Loucy (cell line): ENCODE measurements around the gene NPIPB12.
"Not testable (repeated sequence)": the region's sequence is repeated elsewhere in the genome, so short reads cannot be mapped to it uniquely, and the experiment has no call there.

Source experiments
- H2AFZ ChIP-seq: fragments of 200-600 bp; sonication (generic); 2 replicates; pipeline ENCODE4 v1.6.0; 2016; ENCODE audit warnings: antibody characterized with exemption, mild to moderate bottlenecking, low read length, moderate library complexity
- H3F3A ChIP-seq: fragments of 200-600 bp; 2 replicates; pipeline ENCODE4 v1.6.0; 2016; ENCODE audit warnings: antibody characterized with exemption, low read depth, mild to moderate bottlenecking
- H3K27me3 ChIP-seq: fragments of 200-600 bp; sonication (generic); 2 replicates; pipeline ENCODE4 v1.6.1; 2014; ENCODE audit warnings: low read length, mild to moderate bottlenecking; ENCODE audit not compliant: insufficient read depth, poor library complexity, severe bottlenecking
- H3K36me3 ChIP-seq: fragments of 200-600 bp; sonication (generic); 2 replicates; pipeline ENCODE4 v1.6.1; 2016; ENCODE audit warnings: low read length; ENCODE audit not compliant: insufficient read depth
- H3K4me1 ChIP-seq: fragments of 200-600 bp; sonication (generic); 2 replicates; pipeline ENCODE4 v1.5.1; 2014; ENCODE audit warnings: low read length, mild to moderate bottlenecking; ENCODE audit not compliant: insufficient read depth, poor library complexity, severe bottlenecking
- H3K4me2 ChIP-seq: fragments of 200-600 bp; sonication (generic); 2 replicates; pipeline ENCODE4 v1.6.0; 2014; ENCODE audit warnings: antibody characterized with exemption, low read length, low read depth, mild to moderate bottlenecking; ENCODE audit not compliant: poor library complexity, severe bottlenecking
- H3K4me3 ChIP-seq: fragments of 200-600 bp; sonication (generic); 2 replicates; pipeline ENCODE4 v1.5.1; 2014; ENCODE audit warnings: low read length, mild to moderate bottlenecking, mixed read lengths; ENCODE audit not compliant: poor library complexity, severe bottlenecking
- H3K79me2 ChIP-seq: fragments of 200-600 bp; sonication (generic); 2 replicates; pipeline ENCODE4 v1.6.1; 2014; ENCODE audit warnings: low read length; ENCODE audit not compliant: insufficient read depth
- H3K9ac ChIP-seq: fragments of 200-600 bp; sonication (generic); 2 replicates; pipeline ENCODE4 v1.6.0; 2014; ENCODE audit warnings: mild to moderate bottlenecking, low read depth, low read length, moderate library complexity; ENCODE audit not compliant: poor library complexity, severe bottlenecking
- H3K9me2 ChIP-seq: fragments of 200-600 bp; sonication (generic); replicated peaks from 2 replicates; pipeline ENCODE4 v1.6.1; 2016; ENCODE audit warnings: low read depth, low read length, mixed read lengths
- H3K9me3 ChIP-seq: fragments of 200-600 bp; sonication (generic); 2 replicates; pipeline ENCODE4 v1.6.1; 2014; ENCODE audit warnings: mild to moderate bottlenecking, antibody characterized with exemption, low read length, low read depth; ENCODE audit not compliant: insufficient read depth
- H4K20me1 ChIP-seq: fragments of 200-600 bp; sonication (generic); 2 replicates; pipeline ENCODE4 v1.6.0; 2014; ENCODE audit warnings: antibody characterized with exemption, low read length, mild to moderate bottlenecking; ENCODE audit not compliant: insufficient read depth, poor library complexity, severe bottlenecking

Gene NPIPB12

DNA sequence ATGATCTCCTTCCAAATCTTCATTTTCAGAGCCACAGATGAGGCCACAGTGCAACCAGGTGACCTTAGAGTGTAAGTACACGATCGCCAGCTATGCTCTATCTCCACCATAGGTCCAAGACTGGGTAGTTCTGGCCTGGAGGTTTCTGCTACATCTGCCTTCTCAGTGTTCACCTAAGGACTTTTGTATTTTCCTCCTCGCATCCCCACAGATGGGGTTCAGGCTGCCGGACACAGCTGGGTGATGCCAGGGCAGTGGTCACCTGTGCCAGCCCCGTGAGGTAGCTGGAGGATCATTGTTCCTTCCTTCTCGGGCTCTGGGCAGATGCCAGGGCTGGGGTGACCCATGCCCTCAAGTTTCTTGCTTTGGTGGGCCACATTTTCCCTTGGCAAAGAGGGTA, at the start of gene NPIPB12:
TSS of gene NPIPB12 (minus strand) at position 101 of the 400 bp plus-strand sequence.
- H3K27me3 ChIP-seq, H3K9ac ChIP-seq, H3K4me2 ChIP-seq, H3K4me1 ChIP-seq, H2AFZ ChIP-seq, H3K9me3 ChIP-seq, H4K20me1 ChIP-seq, H3K36me3 ChIP-seq, H3K4me3 ChIP-seq, H3F3A ChIP-seq, H3K79me2 ChIP-seq, H3K9me2 ChIP-seq: not testable (repeated sequence)

- not testable (repeated sequence) for H3K4me3 ChIP-seq, H3K4me1 ChIP-seq, H3F3A ChIP-seq, H3K27me3 ChIP-seq, H3K4me2 ChIP-seq, H3K9me2 ChIP-seq, H2AFZ ChIP-seq, H3K9ac ChIP-seq, H3K79me2 ChIP-seq, H3K36me3 ChIP-seq, H4K20me1 ChIP-seq, H3K9me3 ChIP-seq
Measured at GRCh38 chr16:29521520-29521919, 15.3 kb upstream of the NPIPB12 start.

GRCh38 chr16:29482276-29482675, 23.9 kb downstream of the NPIPB12 start:
- not testable (repeated sequence) for H3K9me3 ChIP-seq, H3K9me2 ChIP-seq, H3K27me3 ChIP-seq, H3K36me3 ChIP-seq, H3K79me2 ChIP-seq, H3F3A ChIP-seq, H3K9ac ChIP-seq, H4K20me1 ChIP-seq, H3K4me1 ChIP-seq, H3K4me2 ChIP-seq, H3K4me3 ChIP-seq, H2AFZ ChIP-seq

- not testable (repeated sequence) for H4K20me1 ChIP-seq, H3K27me3 ChIP-seq, H3K4me2 ChIP-seq, H3K9me2 ChIP-seq, H3K79me2 ChIP-seq, H3K4me1 ChIP-seq, H3K36me3 ChIP-seq, H2AFZ ChIP-seq, H3K4me3 ChIP-seq, H3K9ac ChIP-seq, H3F3A ChIP-seq, H3K9me3 ChIP-seq
Measured at GRCh38 chr16:29472065-29472464, 34.1 kb downstream of the NPIPB12 start.

DNA sequence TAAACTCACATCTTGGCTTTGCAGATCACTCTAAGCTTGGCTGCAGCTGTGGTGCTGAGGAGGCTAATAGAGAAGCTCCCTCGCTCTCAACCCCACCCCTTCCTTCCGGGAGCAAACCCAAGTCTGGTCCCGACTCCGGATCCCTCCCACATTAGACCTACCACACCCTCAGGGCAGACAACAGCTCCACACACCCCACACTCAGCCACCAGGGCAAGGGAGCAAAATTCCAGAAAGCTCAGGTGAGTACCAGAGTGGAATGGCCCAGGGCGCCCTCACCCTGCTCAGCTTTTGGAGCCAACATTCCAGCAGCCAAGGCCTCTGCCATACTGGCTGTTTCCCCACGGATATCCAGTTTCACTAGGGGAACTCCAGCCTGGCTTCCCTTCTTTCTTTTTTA, 36.5 kb downstream of the NPIPB12 start:
- not testable (repeated sequence) for H3K36me3 ChIP-seq, H3K27me3 ChIP-seq, H3K9me2 ChIP-seq, H4K20me1 ChIP-seq, H3K4me1 ChIP-seq, H3F3A ChIP-seq, H3K9me3 ChIP-seq, H3K79me2 ChIP-seq
- Histone ChIP-seq H3K9ac (peak overlapping the region; percentile 52), H3K4me2 (peak overlapping the region; percentile 67), H2AFZ (peak overlapping the region; percentile 67; the same call in 1 of the 2 replicates), H3K4me3 (peak overlapping the region; percentile 59)

DNA sequence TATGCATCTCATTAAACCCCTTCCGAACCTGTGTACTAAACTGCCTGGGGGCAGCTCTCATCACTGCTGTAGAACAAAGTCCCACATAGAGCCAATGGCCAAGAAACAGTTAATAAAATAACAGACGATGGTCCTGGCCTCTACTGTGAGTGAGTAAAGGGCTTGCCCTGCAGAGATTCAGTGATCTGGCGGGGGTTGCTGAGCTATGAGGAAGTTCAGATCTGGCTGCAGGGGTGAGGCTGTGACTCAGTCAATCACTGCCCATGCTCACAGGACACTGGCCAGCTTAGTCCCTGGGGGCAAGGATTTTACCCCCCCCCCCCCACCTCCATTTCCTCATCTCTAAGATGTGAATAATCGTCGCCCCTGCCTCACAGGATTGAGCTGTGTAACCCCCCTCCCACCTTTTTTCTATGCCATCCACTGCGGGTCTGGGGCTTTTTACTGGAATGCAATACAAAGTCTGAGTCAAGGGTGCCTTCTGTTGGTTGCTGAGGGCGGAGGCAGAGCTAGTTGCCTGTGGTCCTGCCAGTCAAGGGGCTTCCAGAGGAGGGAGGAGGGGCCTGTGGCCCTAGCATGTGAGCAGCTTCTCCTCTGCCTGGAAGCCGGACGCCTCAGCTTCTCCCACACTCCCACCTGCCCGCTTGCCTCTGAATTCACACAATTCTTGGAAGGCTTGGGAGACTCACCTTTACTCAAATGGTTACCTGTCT, 38.4 kb downstream of the NPIPB12 start:
- not testable (repeated sequence) for H3K27me3 ChIP-seq, H3K9me2 ChIP-seq, H3K36me3 ChIP-seq, H2AFZ ChIP-seq, H3K4me2 ChIP-seq, H3F3A ChIP-seq, H3K9ac ChIP-seq, H3K79me2 ChIP-seq, H3K4me3 ChIP-seq, H3K4me1 ChIP-seq, H3K9me3 ChIP-seq, H4K20me1 ChIP-seq

GRCh38 chr16:29466904-29467303, 39.3 kb downstream of the NPIPB12 start:
- H2AFZ ChIP-seq, H3K9me2 ChIP-seq, H3K4me3 ChIP-seq, H3K36me3 ChIP-seq, H3K4me2 ChIP-seq, H3K9me3 ChIP-seq, H3F3A ChIP-seq, H3K9ac ChIP-seq, H3K27me3 ChIP-seq, H4K20me1 ChIP-seq, H3K4me1 ChIP-seq, H3K79me2 ChIP-seq: not testable (repeated sequence)
